Fibroblast of upper back skin (primary cell): ENCODE measurements around the gene ITGA6.

Experiments
- DNase-seq: peaks from one replicate; pipeline ENCODE4 v3.0.0-alpha.2; 2013

Gene ITGA6

GRCh38 chr2:172420216-172420615, 7.2 kb upstream of the ITGA6 start:
- DNase-seq, result no peak

- DNase-seq, result no peak
Measured at GRCh38 chr2:172423160-172423559, 4.2 kb upstream of the ITGA6 start.

DNA sequence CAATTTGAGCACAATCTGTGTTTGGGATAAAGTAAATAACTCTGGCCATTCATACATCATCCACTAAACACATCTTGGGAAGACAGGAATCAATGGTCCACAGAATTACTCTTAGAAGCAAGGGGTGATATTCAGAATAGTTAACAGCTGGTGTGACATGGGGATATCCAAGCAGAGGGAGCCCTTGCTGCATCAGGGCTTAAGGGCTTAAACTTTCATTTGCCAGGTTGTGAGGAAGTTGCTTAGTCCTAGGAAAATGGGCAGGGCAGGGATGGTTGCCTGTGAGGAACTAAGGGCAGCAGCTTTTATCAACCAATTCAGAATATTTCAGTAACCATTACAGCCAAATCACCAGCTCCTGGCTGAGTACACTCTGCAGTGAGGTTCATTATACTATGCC, 2.0 kb upstream of the ITGA6 start:
- DNase-seq, result no peak

DNA sequence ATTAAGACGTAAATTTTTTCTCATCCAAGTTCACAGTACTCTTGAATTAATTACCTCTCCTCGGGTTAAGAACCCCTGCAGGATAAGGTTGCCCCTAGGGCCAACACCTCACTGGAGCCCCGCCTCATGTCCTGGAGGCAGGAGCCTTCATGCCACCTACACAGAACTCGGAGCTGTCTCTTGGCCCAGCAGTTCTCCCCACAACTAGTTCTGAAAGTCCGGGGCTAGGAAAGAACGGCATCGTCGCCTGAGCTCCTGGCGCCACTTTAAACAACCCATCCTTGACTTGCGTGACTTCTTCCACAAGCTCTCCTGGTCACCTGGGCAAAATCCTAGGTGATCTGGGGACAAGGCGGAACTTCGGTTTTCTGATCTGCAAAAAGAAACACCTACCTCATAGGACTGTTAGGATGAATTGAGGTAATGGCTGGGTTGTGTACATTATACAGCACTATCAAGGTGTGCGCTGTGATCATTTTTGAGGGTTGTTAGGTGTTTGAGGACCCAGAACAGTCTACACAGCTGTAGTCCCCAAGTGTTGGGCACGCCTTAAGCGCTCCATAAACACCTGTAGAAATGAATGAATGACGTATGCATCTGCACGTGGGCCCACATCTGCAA, 641 bp upstream of the ITGA6 start:
- no peak for DNase-seq

DNA sequence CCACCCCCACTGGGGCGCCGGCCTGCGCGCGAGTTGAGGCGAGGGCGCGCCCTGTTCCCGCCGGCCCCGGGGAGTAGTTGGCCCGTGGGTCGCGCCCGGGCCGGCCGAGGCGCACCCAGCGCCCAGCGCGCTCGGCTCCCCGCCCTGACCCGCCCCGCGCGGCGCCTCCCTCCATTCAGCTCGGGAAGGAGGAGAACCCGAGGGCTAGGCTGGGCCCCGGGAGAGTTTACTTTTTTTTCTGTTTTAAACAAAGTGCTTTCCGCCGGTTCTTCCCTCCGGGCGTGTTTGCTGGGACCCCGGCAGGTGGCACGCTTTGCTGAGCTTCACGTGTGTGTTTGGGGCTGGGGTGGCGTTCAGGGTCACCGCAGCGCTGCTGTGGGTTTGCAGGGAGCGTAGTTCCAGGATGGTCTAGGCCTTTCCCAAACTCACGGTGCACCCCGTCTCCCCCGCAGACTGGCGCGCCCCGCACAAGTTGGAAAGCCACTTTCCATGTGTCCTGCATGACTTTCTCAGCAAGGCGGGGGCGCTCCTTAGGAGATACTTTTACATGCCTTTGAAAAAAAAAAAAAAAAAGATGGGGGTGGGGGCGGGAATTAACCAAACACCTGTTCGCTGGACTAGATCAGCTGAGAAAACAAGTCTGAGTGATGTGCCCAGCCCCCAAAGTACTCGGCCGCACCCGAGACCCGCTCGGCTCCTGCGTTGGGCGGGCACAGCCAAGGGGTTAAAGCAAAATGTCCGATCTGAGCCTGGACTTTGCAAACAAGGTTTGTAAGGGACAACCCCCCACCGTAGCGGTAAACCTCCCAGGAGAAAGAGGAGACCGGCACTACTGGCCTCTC, 825 bp downstream of the ITGA6 start:
- no peak for DNase-seq

DNA sequence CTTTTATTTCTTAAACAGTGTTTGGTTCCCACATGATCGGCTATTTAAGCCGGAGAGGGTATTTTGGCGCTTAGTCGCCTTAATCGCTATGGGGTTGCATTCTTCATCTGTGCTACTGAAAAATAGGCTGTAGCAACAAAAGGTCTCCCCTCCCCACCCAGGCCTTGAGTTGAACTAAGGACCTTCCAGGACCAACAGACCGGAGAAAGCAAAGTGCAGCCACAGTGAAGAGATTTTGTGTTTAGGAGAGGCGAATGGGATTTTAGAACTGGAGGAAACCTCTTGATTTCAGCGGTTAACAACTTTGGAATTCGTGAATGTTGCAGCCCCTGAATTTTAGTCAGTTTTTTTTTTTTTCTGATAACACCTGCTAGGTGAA, 1.4 kb downstream of the ITGA6 start:
- DNase-seq, result no peak

DNA sequence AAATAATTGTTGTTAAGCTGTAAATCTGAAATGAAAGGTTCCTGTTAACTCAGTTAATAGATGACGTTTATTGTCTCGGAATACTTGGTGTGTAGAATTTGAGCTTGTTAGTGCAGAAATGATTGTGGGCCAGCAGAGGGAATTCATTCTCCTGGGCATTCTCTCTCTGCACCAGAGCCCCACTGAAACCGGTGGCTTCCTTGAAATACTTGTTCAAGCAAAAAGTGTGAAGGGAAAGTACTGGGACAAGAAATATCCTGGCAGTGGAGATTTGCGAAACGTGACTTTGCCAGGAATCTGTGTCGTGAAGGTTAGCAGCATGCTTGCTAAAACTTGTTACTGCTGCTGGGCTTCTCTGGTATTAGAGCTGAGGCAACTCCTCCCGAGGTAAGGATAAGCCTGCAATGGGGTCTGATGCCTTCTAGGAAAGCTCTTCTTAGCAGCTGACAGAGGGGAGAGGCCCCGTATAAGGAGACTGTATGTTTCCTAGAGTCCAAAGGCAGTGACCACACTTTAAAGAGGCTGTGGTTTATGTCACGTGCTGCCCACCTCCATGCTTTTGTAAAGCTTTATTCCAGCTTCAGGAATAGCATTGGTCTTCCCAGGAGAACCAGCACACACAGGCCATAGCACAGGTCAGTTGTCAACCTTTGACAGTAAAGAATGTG, 2.0 kb downstream of the ITGA6 start:
- DNase-seq, result no peak

DNA sequence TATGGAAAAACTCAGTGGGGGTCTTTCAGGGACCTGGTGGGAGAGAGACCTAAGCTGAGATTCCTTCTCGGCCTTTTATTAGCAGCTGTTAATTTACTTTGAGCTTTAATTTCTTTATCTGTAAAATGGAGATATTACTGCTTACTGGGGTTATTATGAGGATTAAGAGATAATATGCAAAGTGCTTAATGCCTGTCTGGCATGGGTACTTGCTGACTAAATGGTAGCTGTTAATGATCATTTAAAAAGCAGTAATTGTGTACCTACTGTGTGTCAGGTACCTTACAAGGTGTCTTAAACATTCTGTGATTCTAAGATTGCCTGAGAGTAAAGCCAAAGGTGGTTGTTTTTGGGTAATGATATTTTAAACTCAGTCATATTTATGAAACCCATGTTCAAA, 2.6 kb downstream of the ITGA6 start:
- DNase-seq, result no peak

GRCh38 chr2:172430678-172431077, 3.3 kb downstream of the ITGA6 start:
- no peak for DNase-seq

- no peak for DNase-seq
Measured at GRCh38 chr2:172431463-172431862, 4.1 kb downstream of the ITGA6 start.

- DNase-seq, result no peak
Measured at GRCh38 chr2:172431993-172432392, 4.6 kb downstream of the ITGA6 start.

- no peak for DNase-seq
Measured at GRCh38 chr2:172433144-172433543, 5.8 kb downstream of the ITGA6 start.

DNA sequence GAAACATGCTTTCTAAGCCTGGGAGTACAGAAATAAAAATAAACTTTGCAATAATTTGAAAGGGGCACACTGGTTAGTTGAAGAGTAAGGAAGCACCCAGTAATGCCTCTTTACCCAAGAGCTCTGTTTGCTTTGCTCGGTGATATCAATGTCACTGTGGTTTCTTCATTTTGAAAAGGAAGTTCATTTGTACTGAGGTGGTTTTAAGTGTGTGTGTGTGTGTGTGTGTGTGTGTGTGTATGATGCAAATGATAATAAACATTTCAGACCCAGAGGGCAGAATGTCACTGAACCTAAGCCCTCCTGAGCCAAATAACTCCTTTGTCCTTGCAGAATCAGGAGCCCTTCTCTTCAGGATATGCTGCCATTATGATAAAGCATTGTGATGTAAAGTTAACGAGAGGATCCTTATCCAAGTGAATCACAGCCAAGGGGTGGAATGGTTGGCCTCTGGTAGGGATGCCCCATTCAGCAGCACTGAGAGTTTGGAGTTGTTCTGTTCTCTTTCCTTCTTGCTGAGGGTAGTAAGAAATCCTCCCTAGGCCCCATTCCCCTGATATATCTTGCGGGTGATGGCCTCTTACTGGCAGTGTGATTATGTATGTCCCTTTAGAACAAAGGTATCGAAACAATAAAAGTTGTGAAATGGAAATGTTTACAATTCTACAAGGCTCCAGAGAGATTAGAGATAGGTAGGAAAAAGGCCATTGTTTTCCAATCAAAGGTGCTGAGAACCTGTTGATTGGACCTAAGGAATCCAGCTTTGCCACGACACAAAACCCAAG, 7.6 kb downstream of the ITGA6 start:
- no peak for DNase-seq

GRCh38 chr2:172435606-172435911, 8.2 kb downstream of the ITGA6 start:
- no peak for DNase-seq

- no peak for DNase-seq
Measured at GRCh38 chr2:172436889-172437288, 9.5 kb downstream of the ITGA6 start.

DNA sequence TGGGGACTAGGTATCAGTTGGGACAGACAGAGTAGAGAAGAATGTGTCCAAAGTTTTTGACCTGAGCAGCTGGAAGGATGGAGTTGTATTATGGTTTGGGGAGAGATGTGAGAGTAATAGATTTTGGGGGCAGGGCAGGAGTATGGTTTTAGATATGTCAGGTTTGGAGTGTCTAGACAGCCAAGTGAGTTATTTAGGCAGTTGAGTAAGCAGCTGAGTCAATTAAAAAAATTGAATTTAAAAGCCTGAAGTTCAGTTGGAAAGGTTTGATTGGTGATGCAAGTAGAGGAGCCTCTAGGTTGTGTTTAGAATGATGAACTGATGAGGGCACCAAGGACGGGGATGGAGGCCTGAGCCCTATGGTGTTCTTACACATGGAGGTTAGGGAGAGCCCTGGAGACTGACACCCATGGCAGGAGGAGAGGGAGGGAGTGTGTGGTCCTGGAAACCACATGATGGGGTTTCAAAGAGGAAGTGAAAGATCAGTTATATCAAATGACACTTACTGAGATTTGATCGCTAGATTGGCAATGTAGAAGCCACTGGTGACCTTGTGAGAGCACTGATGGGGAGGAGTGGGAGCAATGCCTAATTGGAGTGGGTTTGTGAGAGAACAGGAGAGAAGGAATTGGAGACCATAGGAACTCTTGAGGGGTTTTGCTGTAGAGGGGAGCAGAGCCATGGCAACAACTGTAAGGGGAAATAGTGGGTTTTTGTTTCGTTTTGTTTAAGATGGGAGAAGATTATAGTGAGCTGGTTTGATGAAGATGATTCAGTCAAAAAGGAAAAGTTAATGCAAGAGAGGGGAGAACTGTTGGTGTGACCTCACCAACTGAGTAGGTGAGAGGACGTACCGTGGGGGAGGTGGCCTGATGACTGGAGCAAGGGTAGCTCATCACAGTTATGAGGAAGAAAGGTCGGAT, 10.3 kb downstream of the ITGA6 start:
- DNase-seq, result no peak

- peak; percentile 67 for DNase-seq
Measured at GRCh38 chr2:172438741-172439508, 11.5 kb downstream of the ITGA6 start.

DNA sequence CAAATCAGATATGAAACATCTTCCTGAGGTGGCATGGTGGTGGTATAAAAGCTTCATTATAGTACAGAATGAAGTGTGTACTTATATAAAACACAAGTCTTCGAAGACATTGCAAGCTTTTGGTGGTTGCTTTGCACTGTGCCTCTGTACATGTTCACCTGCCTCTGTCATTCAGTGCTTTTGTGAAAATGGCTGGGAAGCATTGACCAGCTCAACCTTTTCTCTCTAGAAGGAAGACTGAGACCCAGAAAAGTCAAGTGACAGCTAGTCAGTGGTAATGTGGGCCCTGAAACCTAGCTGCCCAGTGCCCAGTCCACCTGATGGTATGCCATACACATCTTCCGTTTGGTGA, 12.1 kb downstream of the ITGA6 start:
- no peak for DNase-seq

GRCh38 chr2:172439911-172440310, 12.5 kb downstream of the ITGA6 start:
- DNase-seq, result no peak

- no peak for DNase-seq
Measured at GRCh38 chr2:172440795-172441194, 13.4 kb downstream of the ITGA6 start.

DNA sequence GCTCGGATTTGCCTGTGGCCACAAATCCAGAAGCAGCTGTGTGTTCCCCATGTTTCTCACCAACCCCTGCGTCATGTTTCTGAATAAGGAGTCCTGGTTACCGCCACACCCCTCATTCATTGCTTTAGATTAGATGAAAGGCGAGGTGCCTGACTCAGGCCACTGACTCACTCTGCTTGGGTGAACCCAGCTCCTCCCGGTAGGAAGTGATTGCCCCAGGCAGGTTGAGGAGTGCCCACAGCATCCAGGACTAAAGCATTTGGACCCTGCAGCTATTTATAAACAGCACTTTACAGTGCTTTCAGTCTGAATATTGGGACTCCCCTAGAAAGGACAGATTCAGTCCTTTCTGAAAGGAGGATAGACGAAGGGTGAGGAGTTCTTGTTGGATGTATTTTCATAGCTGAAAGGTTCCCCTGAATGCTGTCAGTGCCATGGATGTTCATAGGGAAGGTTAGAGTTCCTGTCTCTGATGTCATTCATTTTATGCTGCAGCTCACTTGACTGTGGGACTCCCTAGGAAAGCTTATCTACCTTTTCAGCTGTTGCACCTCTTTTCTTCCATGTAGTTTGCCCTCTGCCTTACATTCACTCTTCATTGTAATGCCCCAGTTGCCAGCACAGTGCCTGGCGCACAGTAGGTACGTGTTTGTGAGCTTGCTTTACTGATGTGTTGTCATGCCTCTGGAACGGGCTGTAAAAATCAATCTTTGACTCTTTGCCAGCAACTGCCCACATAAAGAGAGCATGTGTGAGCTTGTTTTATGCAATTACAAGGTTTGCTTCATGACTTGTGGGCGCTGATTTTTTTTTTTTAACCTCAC, 14.9 kb downstream of the ITGA6 start:
- DNase-seq, result peak; percentile 65
